ENCODE data around the gene KCTD6.

Gene KCTD6

DNA sequence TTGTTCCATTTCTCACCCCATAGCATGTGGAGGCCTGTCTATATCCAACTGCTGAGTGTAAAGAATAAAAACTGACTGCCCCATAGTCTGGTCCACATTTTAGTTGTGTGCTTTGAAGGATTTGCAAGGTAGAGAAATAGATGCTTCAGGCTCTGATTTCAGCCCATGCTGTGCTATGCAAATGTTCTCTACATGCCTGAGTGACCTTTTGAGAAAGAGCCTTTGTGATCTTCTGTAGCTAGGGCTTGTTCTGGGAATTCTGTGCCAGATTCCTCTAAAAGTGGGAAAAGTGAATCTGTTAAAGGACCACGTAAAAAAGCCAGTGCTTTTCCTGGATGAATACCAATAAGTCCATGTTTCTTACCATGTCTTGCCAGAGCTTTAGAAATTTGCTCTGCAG lies 5.2 kb downstream of the KCTD6 start:
- H3K9ac ChIP-seq (ENCODE audit: low read length in 5 of 5): peak overlapping the region in 1 of 5 donors; percentile 45
- H3K4me1 ChIP-seq (ENCODE audit: control insufficient read depth in 5 of 5, insufficient read depth in 5 of 5, low read length in 5 of 5): peaks cover 14 to 65% (median 43%) of the 10 kb centered on the region in 5 donors
- peaks cover 6 to 14% (median 9%) of the 10 kb centered on the region in 5 donors for H3K36me3 ChIP-seq (ENCODE audit: control insufficient read depth in 5 of 5, insufficient read depth in 5 of 5, low read length in 5 of 5)
- H3K27me3 ChIP-seq (ENCODE audit: control insufficient read depth in 5 of 5, insufficient read depth in 4 of 5, low read length in 5 of 5): no peaks in the 10 kb centered on the region
- H3K27ac ChIP-seq (ENCODE audit: low read depth, low read length): peak overlapping the region; percentile 73
- no peak overlapping the region for H3K4me3 ChIP-seq (ENCODE audit: low read depth in 1 of 5, low read length in 5 of 5)
- H3K9me3 ChIP-seq (ENCODE audit: control insufficient read depth in 5 of 5, low read length in 5 of 5): no peaks in the 10 kb centered on the region

DNA sequence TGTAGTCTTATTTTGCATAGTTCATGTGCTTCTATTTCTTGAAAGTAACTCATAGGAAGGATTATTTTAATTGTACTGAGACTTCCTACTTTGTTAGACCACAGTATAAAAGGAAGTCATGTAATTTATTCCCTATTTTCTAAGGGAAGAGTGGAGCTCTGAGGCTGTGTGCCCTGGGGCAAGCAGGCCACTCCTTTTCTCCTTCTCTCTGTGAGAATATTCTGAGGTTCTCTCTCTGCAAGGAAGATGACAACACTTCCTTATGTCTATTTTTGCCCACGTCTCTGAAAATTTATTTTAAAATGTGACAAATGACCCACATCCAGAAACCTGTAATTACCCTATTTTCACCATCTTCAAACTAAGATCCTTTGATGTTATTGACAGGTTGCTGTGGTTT lies 11.0 kb downstream of the KCTD6 start:
- peaks cover 0 to 13% (median 3%) of the 10 kb centered on the region in 5 donors for H3K4me1 ChIP-seq (ENCODE audit: control insufficient read depth in 5 of 5, insufficient read depth in 5 of 5, low read length in 5 of 5)
- no peaks in the 10 kb centered on the region for H3K27me3 ChIP-seq (ENCODE audit: control insufficient read depth in 5 of 5, insufficient read depth in 4 of 5, low read length in 5 of 5)
- H3K9ac ChIP-seq (ENCODE audit: low read length in 5 of 5): no peak overlapping the region
- no peak overlapping the region for H3K4me3 ChIP-seq (ENCODE audit: low read depth in 1 of 5, low read length in 5 of 5)
- no peak overlapping the region for H3K27ac ChIP-seq (ENCODE audit: low read depth, low read length)
- peaks cover 18 to 34% (median 22%) of the 10 kb centered on the region in 5 donors for H3K36me3 ChIP-seq (ENCODE audit: control insufficient read depth in 5 of 5, insufficient read depth in 5 of 5, low read length in 5 of 5)
- H3K9me3 ChIP-seq (ENCODE audit: control insufficient read depth in 5 of 5, low read length in 5 of 5): no peaks in the 10 kb centered on the region

DNA sequence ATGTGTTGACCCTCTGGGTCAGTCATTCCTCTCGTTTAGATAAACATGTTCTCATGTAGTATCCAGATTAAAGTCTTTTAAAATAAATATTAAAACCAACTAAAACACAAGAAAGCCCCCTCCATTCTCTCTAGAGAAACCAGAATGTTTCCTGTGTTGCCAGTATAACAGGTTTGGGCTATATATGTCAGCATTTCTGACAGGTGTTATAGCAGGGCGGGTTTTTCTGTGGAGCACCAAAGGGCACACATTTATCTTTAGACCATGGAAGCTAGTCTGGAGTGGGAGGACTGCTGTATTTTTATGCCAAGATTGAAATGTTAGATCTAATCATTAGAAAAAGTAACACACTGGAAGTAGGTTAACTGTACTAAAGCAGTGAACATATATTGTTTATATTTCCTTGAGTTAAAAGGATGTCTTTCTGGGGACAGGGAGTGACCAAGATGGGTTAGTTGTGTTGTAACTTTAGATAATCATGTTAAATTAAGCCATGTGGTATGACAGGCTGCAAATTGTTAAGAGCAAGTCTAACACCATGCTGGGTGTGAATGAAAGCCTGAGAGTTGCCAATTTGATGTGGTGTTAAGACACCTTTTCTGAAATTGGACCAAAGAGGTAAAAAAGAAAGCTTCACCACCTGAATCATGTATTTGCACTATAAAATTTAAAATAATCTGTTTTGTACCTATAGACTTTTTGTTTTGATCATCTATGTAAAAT lies 15.6 kb downstream of the KCTD6 start:
- H3K27ac ChIP-seq (ENCODE audit: low read depth, low read length): no peak overlapping the region
- no peaks in the 10 kb centered on the region for H3K27me3 ChIP-seq (ENCODE audit: control insufficient read depth in 5 of 5, insufficient read depth in 4 of 5, low read length in 5 of 5)
- H3K9ac ChIP-seq (ENCODE audit: low read length in 5 of 5): no peak overlapping the region
- peaks cover 21 to 46% (median 28%) of the 10 kb centered on the region in 5 donors for H3K36me3 ChIP-seq (ENCODE audit: control insufficient read depth in 5 of 5, insufficient read depth in 5 of 5, low read length in 5 of 5)
- H3K4me1 ChIP-seq (ENCODE audit: control insufficient read depth in 5 of 5, insufficient read depth in 5 of 5, low read length in 5 of 5): peaks cover 0 to 2% (median 0%) of the 10 kb centered on the region in 5 donors
- H3K9me3 ChIP-seq (ENCODE audit: control insufficient read depth in 5 of 5, low read length in 5 of 5): no peaks in the 10 kb centered on the region
- no peak overlapping the region for H3K4me3 ChIP-seq (ENCODE audit: low read depth in 1 of 5, low read length in 5 of 5)

DNA sequence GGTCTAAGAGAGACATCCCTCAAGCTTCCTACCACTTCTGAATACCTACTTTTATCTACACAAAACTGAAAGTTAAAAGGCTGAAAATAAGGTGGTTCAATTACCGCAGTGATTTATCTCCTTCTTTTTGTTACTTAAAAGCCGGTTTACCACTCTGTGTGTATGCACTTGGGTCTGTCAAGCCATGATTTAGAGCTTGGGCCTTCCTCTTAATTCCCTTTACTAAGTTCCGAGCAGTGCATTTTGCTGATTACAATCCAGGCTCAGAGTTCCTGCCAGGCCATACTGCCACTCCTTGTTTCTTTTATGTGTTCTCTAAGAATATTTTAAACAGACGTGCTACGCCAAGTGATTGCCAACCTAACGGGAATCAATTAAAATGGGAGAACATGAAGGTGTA lies 16.5 kb downstream of the KCTD6 start:
- Histone ChIP-seq H3K27me3 (ENCODE audit: control insufficient read depth in 5 of 5, insufficient read depth in 4 of 5, low read length in 5 of 5) (no peaks in the 10 kb centered on the region), H3K9ac (ENCODE audit: low read length in 5 of 5) (no peak overlapping the region), H3K4me1 (ENCODE audit: control insufficient read depth in 5 of 5, insufficient read depth in 5 of 5, low read length in 5 of 5) (no peaks in the 10 kb centered on the region), H3K9me3 (ENCODE audit: control insufficient read depth in 5 of 5, low read length in 5 of 5) (no peaks in the 10 kb centered on the region), H3K27ac (ENCODE audit: low read depth, low read length) (no peak overlapping the region), H3K4me3 (ENCODE audit: low read depth in 1 of 5, low read length in 5 of 5) (no peak overlapping the region), H3K36me3 (ENCODE audit: control insufficient read depth in 5 of 5, insufficient read depth in 5 of 5, low read length in 5 of 5) (peaks cover 27 to 50% (median 34%) of the 10 kb centered on the region in 5 donors)

DNA sequence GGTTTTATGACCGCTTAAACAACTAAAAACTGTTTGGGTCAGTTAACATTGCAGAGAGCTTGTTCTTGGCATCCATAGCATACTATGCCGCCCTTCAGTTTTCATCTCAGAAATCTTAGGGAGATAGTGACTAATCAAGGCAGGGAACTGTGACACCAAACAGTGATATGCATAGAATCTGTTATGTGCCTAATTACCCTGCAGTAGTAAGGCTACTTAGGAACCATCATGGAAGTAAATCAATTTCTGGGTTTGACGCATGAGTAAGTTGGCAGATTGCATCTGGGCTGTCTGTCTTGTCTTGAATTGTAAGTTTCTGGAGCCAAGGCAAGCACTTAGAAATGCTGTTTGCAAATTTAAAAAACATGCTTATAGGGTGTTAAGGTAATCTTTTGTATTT lies 22.5 kb downstream of the KCTD6 start:
- Histone ChIP-seq H3K27me3 (ENCODE audit: control insufficient read depth in 5 of 5, insufficient read depth in 4 of 5, low read length in 5 of 5) (no peaks in the 10 kb centered on the region), H3K27ac (ENCODE audit: low read depth, low read length) (no peak overlapping the region), H3K9me3 (ENCODE audit: control insufficient read depth in 5 of 5, low read length in 5 of 5) (no peaks in the 10 kb centered on the region), H3K36me3 (ENCODE audit: control insufficient read depth in 5 of 5, insufficient read depth in 5 of 5, low read length in 5 of 5) (peaks cover 21 to 48% (median 35%) of the 10 kb centered on the region in 5 donors), H3K9ac (ENCODE audit: low read length in 5 of 5) (no peak overlapping the region), H3K4me3 (ENCODE audit: low read depth in 1 of 5, low read length in 5 of 5) (no peak overlapping the region), H3K4me1 (ENCODE audit: control insufficient read depth in 5 of 5, insufficient read depth in 5 of 5, low read length in 5 of 5) (peaks cover 0 to 11% (median 0%) of the 10 kb centered on the region in 5 donors)

DNA sequence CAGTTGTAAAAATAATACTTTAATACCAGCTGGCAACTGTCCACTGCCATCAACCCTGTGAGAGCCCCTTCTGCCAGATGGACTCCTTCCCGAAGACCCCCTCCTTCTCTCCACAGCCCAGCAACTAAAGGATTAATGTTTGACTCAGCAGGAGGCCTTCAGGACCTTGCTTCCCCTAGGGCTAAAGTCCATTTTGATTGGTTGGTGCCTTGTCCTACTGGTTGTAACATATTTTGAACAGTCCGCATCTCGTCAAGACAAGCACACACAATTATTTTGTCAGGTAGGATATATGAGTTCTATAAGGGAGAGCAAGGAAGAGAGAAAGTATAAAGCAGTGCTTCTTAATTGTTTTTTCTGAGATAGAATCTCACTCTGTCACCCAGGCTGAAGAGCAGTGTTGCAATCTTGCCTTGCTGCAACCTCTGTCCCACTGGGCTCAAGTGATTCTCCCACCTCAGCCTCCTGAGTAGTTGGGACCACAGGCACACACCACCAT lies 26.4 kb downstream of the KCTD6 start:
- H3K36me3 ChIP-seq (ENCODE audit: control insufficient read depth in 5 of 5, insufficient read depth in 5 of 5, low read length in 5 of 5): peaks cover 15 to 61% (median 59%) of the 10 kb centered on the region in 5 donors
- no peaks in the 10 kb centered on the region for H3K9me3 ChIP-seq (ENCODE audit: control insufficient read depth in 5 of 5, low read length in 5 of 5)
- H3K9ac ChIP-seq (ENCODE audit: low read length in 5 of 5): no peak overlapping the region
- no peak overlapping the region for H3K4me3 ChIP-seq (ENCODE audit: low read depth in 1 of 5, low read length in 5 of 5)
- no peak overlapping the region for H3K27ac ChIP-seq (ENCODE audit: low read depth, low read length)
- H3K4me1 ChIP-seq (ENCODE audit: control insufficient read depth in 5 of 5, insufficient read depth in 5 of 5, low read length in 5 of 5): peaks cover 0 to 11% (median 0%) of the 10 kb centered on the region in 5 donors
- H3K27me3 ChIP-seq (ENCODE audit: control insufficient read depth in 5 of 5, insufficient read depth in 4 of 5, low read length in 5 of 5): no peaks in the 10 kb centered on the region

DNA sequence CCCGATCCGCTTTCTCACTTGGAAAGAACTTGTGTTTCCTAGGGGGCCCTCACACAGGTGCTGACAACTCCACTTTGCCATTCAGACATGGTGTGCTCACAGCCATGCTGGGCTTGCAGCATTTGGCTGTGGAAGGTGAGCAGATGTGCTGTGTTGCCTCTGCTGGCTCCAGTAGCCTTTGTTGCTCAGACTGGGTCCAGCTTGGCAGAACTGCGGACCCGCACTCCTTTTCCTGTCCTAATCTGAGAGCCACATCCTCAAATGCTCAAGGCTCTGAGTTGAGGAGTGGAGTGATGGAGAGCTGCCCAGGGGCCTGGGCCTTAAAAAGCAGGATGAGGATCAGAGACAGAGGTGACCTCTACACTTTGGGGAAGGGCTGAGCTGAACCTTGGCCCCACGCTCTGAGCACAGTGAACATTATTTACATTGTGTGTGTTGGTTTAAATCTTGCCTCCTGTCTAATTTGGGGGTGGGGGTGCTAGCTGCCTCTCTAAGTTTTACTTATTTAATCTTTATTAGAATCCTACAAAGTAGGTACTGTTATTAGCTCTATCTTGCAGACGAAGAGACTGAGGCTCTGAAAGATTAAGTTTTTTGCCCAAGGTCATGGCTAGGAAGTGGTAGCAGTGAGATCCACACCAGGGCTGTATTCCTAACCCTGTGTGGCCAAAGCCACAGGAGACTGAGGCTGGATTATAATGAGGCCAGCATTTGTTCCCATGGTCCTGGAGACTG lies 27.9 kb downstream of the KCTD6 start:
- no peaks in the 10 kb centered on the region for H3K9me3 ChIP-seq (ENCODE audit: control insufficient read depth in 5 of 5, low read length in 5 of 5)
- H3K4me3 ChIP-seq (ENCODE audit: low read depth in 1 of 5, low read length in 5 of 5): no peak overlapping the region
- H3K27me3 ChIP-seq (ENCODE audit: control insufficient read depth in 5 of 5, insufficient read depth in 4 of 5, low read length in 5 of 5): no peaks in the 10 kb centered on the region
- peaks cover 9 to 64% (median 60%) of the 10 kb centered on the region in 5 donors for H3K36me3 ChIP-seq (ENCODE audit: control insufficient read depth in 5 of 5, insufficient read depth in 5 of 5, low read length in 5 of 5)
- no peak overlapping the region for H3K9ac ChIP-seq (ENCODE audit: low read length in 5 of 5)
- peaks cover 0 to 11% (median 0%) of the 10 kb centered on the region in 5 donors for H3K4me1 ChIP-seq (ENCODE audit: control insufficient read depth in 5 of 5, insufficient read depth in 5 of 5, low read length in 5 of 5)
- H3K27ac ChIP-seq (ENCODE audit: low read depth, low read length): no peak overlapping the region

DNA sequence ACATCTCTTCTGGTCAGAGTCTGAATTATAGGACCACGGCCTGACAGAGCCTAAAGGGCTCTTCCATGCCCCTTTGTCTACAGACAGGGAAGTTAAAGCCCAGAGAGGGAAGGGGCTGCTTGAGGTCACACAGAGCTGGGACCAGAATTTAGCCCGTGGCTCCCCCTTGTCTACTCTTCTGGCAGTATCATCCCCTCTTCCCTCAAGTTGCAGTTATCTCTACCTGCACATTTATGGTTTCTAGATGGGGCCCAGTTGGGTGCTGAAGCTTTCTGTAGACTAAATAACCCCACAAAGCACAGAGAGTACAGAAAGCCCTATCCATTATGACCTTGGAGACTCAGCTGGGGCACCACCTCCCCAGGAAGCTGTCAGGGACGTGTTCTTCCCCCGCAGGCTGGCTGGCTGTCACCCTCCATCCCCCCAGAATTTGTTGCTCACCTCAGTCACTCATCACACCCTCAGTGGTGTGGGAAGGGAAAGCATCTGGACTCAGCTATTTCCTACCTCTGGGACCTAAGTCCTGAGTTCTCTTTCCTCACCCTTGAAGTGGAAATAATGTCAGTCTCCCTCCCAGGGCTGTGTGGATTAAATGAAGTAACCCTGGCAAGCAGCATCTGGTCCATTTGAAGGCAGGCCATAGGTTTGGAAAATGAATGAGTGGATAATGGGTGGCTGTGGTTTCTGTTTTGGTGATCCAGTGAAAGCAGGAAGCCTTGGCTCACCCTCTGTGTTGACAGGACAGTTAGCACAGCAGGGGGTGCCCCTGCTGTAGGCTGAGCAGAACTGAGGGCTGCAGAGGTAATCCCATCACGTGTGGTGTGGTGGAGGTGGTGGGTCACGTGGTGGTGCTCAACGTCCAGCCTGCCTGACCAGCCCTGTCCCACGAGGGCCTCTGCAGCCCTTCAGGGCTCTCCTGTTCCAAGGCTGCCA lies 28.8 kb downstream of the KCTD6 start:
- no peaks in the 10 kb centered on the region for H3K27me3 ChIP-seq (ENCODE audit: control insufficient read depth in 5 of 5, insufficient read depth in 4 of 5, low read length in 5 of 5)
- H3K9me3 ChIP-seq (ENCODE audit: control insufficient read depth in 5 of 5, low read length in 5 of 5): no peaks in the 10 kb centered on the region
- H3K4me3 ChIP-seq (ENCODE audit: low read depth in 1 of 5, low read length in 5 of 5): no peak overlapping the region
- peaks cover 0 to 11% (median 0%) of the 10 kb centered on the region in 5 donors for H3K4me1 ChIP-seq (ENCODE audit: control insufficient read depth in 5 of 5, insufficient read depth in 5 of 5, low read length in 5 of 5)
- no peak overlapping the region for H3K27ac ChIP-seq (ENCODE audit: low read depth, low read length)
- peak overlapping the region in 1 of 5 donors; percentile 4 for H3K9ac ChIP-seq (ENCODE audit: low read length in 5 of 5)
- peaks cover 11 to 70% (median 63%) of the 10 kb centered on the region in 5 donors for H3K36me3 ChIP-seq (ENCODE audit: control insufficient read depth in 5 of 5, insufficient read depth in 5 of 5, low read length in 5 of 5)

DNA sequence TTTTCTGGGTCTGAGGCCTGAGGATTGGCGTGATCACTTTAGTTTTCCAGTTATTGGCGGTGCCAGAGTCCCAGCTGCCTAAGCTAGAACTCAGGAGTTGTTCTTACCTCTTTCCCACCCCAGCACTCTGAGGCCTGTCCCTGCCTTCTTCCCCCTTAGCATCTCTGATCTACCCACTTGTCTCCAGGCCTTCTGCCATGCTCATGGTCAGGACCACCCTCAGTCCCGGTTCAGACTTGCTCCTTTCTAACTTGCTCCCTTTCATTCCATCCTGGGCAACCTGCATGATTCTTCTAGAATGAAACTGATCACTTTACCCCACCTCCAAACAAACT lies 29.4 kb downstream of the KCTD6 start:
- Histone ChIP-seq H3K36me3 (ENCODE audit: control insufficient read depth in 5 of 5, insufficient read depth in 5 of 5, low read length in 5 of 5) (peaks cover 11 to 72% (median 65%) of the 10 kb centered on the region in 5 donors), H3K27me3 (ENCODE audit: control insufficient read depth in 5 of 5, insufficient read depth in 4 of 5, low read length in 5 of 5) (no peaks in the 10 kb centered on the region), H3K27ac (ENCODE audit: low read depth, low read length) (no peak overlapping the region), H3K9ac (ENCODE audit: low read length in 5 of 5) (no peak overlapping the region), H3K4me1 (ENCODE audit: control insufficient read depth in 5 of 5, insufficient read depth in 5 of 5, low read length in 5 of 5) (peaks cover 0 to 11% (median 0%) of the 10 kb centered on the region in 5 donors), H3K4me3 (ENCODE audit: low read depth in 1 of 5, low read length in 5 of 5) (no peak overlapping the region), H3K9me3 (ENCODE audit: control insufficient read depth in 5 of 5, low read length in 5 of 5) (no peaks in the 10 kb centered on the region)

All from subcutaneous abdominal adipose tissue (tissue), 5 donors.